Suprapubic skin (tissue), 4 donors: Measurements from ENCODE around the gene ART4.

Experiments
- CTCF ChIP-seq, 2 donors: fragments of 200-600 bp in 1 of 2; fragments of 450-650 bp in 1 of 2; sonication (generic) in 1 of 2; IDR thresholded peaks; one replicate each; pipeline ENCODE4 v1.5.1; 2016 to 2019; ENCODE audit warnings: antibody characterized with exemption in 2 of 2, mild to moderate bottlenecking in 1 of 2, moderate library complexity in 1 of 2
- EP300 ChIP-seq: sonication (generic); formaldehyde crosslinking; IDR thresholded peaks from one replicate; pipeline ENCODE4 v1.6.1; 2017; ENCODE audit warnings: antibody characterized with exemption
- POLR2A ChIP-seq, 2 donors: fragments of 450-650 bp; IDR thresholded peaks; one replicate each; pipeline ENCODE4 v1.6.1; 2017; ENCODE audit warnings: antibody characterized with exemption in 2 of 2, mild to moderate bottlenecking in 2 of 2, moderate library complexity in 2 of 2
- POLR2AphosphoS5 ChIP-seq, 3 donors: sonication (generic); formaldehyde crosslinking; IDR thresholded peaks; one replicate each; pipeline ENCODE4 v1.6.1; 2017; ENCODE audit warnings: antibody characterized with exemption in 3 of 3

GRCh38 chr12:14871886-14872285 lies 28.6 kb upstream of the ART4 start:
- TF ChIP-seq POLR2AphosphoS5 (IDR thresholded peaks at IDR 0.05) (no peak), CTCF (IDR thresholded peaks at IDR 0.05) (no peak), POLR2A (IDR thresholded peaks at IDR 0.05) (no peak), EP300 (no peak)
